GM18867 (cell line): ENCODE measurements around the gene FRMD4A.

Experiments used
- ATAC-seq: cut with Tn5 transposase; IDR thresholded peaks from one replicate; pipeline ENCODE4 v1.9.1; 2021; ENCODE audit warnings: mild to moderate bottlenecking, moderate library complexity; ENCODE audit not compliant: unreplicated experiment

The FRMD4A gene

GRCh38 chr10:14195433-14195832, 135.3 kb downstream of the FRMD4A start:
- no peak for ATAC-seq

GRCh38 chr10:14192746-14193145, 138.0 kb downstream of the FRMD4A start:
- ATAC-seq = no peak

GRCh38 chr10:14191871-14192270, 138.9 kb downstream of the FRMD4A start:
- ATAC-seq = no peak

- no peak for ATAC-seq
Observed at GRCh38 chr10:14191407-14191806, 139.3 kb downstream of the FRMD4A start.

GRCh38 chr10:14190702-14191101, 140.0 kb downstream of the FRMD4A start:
- ATAC-seq = no peak

- ATAC-seq = no peak
Observed at GRCh38 chr10:14186245-14186644, 144.5 kb downstream of the FRMD4A start.

GRCh38 chr10:14185316-14186045, 145.2 kb downstream of the FRMD4A start:
- ATAC-seq = peak; percentile 80

- ATAC-seq = peak; percentile 65
Observed at GRCh38 chr10:14184841-14185315, 145.8 kb downstream of the FRMD4A start.

- ATAC-seq = no peak
Observed at GRCh38 chr10:14182781-14183180, 147.9 kb downstream of the FRMD4A start.

GRCh38 chr10:14181567-14181936, 149.2 kb downstream of the FRMD4A start:
- ATAC-seq = no peak

GRCh38 chr10:14180911-14181566, 149.7 kb downstream of the FRMD4A start:
- ATAC-seq = no peak

- ATAC-seq = no peak
Observed at GRCh38 chr10:14179251-14179650, 151.5 kb downstream of the FRMD4A start.

- no peak for ATAC-seq
Observed at GRCh38 chr10:14173706-14174594, 156.8 kb downstream of the FRMD4A start.

- no peak for ATAC-seq
Observed at GRCh38 chr10:14173391-14173705, 157.4 kb downstream of the FRMD4A start.

GRCh38 chr10:14172336-14172950, 158.3 kb downstream of the FRMD4A start:
- ATAC-seq = no peak

- ATAC-seq = no peak
Observed at GRCh38 chr10:14171336-14171735, 159.4 kb downstream of the FRMD4A start.

- ATAC-seq = no peak
Observed at GRCh38 chr10:14163377-14164086, 167.2 kb downstream of the FRMD4A start.

- ATAC-seq = no peak
Observed at GRCh38 chr10:14162629-14163344, 167.9 kb downstream of the FRMD4A start.

- ATAC-seq = no peak
Observed at GRCh38 chr10:14162061-14162460, 168.7 kb downstream of the FRMD4A start.

- ATAC-seq = no peak
Observed at GRCh38 chr10:14160299-14160698, 170.4 kb downstream of the FRMD4A start.
